ENCODE measurements around the gene MTUS2.
"Not testable (repeated sequence)": the region's sequence is repeated elsewhere in the genome, so short reads cannot be mapped to it uniquely, and the experiment has no call there.

MTUS2 gene

GRCh38 chr13:29339386-29340272 lies 519.5 kb downstream of the MTUS2 start:
- DNase-seq = no peak

GRCh38 chr13:29345860-29346582 lies 525.9 kb downstream of the MTUS2 start:
- DNase-seq = not testable (repeated sequence)

GRCh38 chr13:29355029-29355428 lies 534.9 kb downstream of the MTUS2 start:
- DNase-seq = no peak

- no peak for DNase-seq
Observed at GRCh38 chr13:29359181-29359580, 539.0 kb downstream of the MTUS2 start.

GRCh38 chr13:29361716-29362115 lies 541.6 kb downstream of the MTUS2 start:
- DNase-seq = no peak

- DNase-seq = peak; percentile 31
Observed at GRCh38 chr13:29362849-29363604, 542.9 kb downstream of the MTUS2 start.

GRCh38 chr13:29369060-29369743 lies 549.1 kb downstream of the MTUS2 start:
- DNase-seq = peak; percentile 22

GRCh38 chr13:29379281-29379680 lies 559.1 kb downstream of the MTUS2 start:
- no peak for DNase-seq

- no peak for DNase-seq
Observed at GRCh38 chr13:29379865-29380264, 559.7 kb downstream of the MTUS2 start.

GRCh38 chr13:29382021-29382420 lies 561.9 kb downstream of the MTUS2 start:
- no peak for DNase-seq

- no peak for DNase-seq
Observed at GRCh38 chr13:29383476-29383875, 563.3 kb downstream of the MTUS2 start.

GRCh38 chr13:29384466-29384865 lies 564.3 kb downstream of the MTUS2 start:
- no peak for DNase-seq

GRCh38 chr13:29384871-29385270 lies 564.7 kb downstream of the MTUS2 start:
- no peak for DNase-seq

GRCh38 chr13:29386246-29386645 lies 566.1 kb downstream of the MTUS2 start:
- no peak for DNase-seq

GRCh38 chr13:29390598-29390997 lies 570.5 kb downstream of the MTUS2 start:
- DNase-seq = not testable (repeated sequence)

GRCh38 chr13:29396446-29396845 lies 576.3 kb downstream of the MTUS2 start:
- DNase-seq = no peak

GRCh38 chr13:29397265-29397664 lies 577.1 kb downstream of the MTUS2 start:
- DNase-seq = no peak

GRCh38 chr13:29402166-29402636 lies 582.1 kb downstream of the MTUS2 start:
- no peak for DNase-seq

- DNase-seq = no peak
Observed at GRCh38 chr13:29405401-29405800, 585.3 kb downstream of the MTUS2 start.

GRCh38 chr13:29411481-29411880 lies 591.3 kb downstream of the MTUS2 start:
- no peak for DNase-seq

GRCh38 chr13:29418026-29418425 lies 597.9 kb downstream of the MTUS2 start:
- DNase-seq = no peak

- no peak for DNase-seq
Observed at GRCh38 chr13:29421118-29421517, 601.0 kb downstream of the MTUS2 start.

GRCh38 chr13:29422015-29422414 lies 601.9 kb downstream of the MTUS2 start:
- DNase-seq = no peak

Data from NCI-H1694 treated with DMSO at 0.1 percent for 48 hours (cell line).